GM19395 (cell line): ENCODE results near the gene RSPH10B2.
"Not testable (repeated sequence)": the region's sequence is repeated elsewhere in the genome, so short reads cannot be mapped to it uniquely, and the experiment has no call there.

Source experiments
- ATAC-seq: cut with Tn5 transposase; IDR thresholded peaks from one replicate; pipeline ENCODE4 v1.9.1; 2021; ENCODE audit warnings: mild to moderate bottlenecking, moderate library complexity; ENCODE audit not compliant: unreplicated experiment

RSPH10B2 gene

GRCh38 chr7:6753964-6754363 is at the start of gene RSPH10B2:
Gene RSPH10B2 (plus strand): TSS chr7:6754103. CDS start chr7:6757678, 3,575 bp downstream.
- ATAC-seq: not testable (repeated sequence)

DNA sequence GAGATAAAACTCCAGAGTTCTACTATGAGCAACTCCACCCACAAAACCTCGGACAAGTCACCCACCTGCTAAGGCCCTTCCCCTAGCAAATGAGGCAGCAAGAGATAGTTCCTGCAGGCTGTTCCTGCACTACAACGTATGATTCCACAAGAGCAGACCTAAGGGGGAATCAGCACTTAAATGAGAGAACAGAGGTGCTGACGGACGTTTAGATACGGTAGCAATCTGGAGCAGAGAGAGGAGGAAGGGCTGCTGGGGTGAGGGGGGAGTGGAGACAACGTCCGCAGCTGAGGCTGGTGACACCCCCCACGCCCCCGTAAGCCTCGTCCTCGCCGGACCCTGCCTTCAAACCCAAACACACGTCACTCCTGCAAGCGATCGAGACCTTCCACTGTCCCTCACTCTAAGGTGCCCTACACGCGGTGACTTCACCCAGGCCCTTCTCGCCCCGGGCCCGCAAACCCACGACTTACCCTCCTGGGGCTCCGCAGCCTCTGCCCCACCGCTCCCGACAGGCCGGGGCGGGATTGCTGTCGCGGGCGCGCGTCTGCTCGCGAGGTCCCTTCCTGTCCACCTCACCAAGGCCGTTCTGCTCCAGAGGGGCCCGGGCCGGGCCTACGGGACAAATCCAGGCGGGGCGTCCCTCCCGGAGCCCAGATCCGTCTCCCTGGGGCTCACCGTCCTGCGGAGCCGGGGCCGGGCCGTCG is 47.8 kb upstream of the RSPH10B2 start:
- ATAC-seq: peak; percentile 38

GRCh38 chr7:6706666-6707407 is 47.1 kb upstream of the RSPH10B2 start, which contains the start of gene ZNF12:
Gene ZNF12 (minus strand): TSS chr7:6706947. CDS start chr7:6705173, 1,774 bp downstream.
- peak; percentile 91 for ATAC-seq

- ATAC-seq: no peak
Observed at GRCh38 chr7:6708304-6708703, 45.6 kb upstream of the RSPH10B2 start.

DNA sequence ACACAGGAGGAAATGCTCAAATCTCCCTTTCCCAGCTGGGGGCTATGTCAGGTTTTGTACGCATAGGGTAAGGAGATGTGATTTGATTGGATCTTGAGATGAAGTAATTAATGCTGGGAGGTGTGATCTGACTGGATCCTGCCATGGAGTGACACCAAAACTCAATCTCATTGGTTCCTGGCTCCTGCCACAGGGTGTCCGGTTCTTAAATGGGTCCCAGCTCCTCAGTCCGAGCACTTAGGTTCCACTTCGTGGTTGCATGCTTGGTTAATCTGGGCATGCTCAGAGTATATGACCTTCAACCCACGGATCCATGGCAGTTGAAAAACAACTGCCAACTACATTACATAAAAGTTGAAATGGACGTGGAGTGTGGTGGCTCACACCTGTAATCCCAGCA is 44.1 kb upstream of the RSPH10B2 start:
- ATAC-seq: no peak

DNA sequence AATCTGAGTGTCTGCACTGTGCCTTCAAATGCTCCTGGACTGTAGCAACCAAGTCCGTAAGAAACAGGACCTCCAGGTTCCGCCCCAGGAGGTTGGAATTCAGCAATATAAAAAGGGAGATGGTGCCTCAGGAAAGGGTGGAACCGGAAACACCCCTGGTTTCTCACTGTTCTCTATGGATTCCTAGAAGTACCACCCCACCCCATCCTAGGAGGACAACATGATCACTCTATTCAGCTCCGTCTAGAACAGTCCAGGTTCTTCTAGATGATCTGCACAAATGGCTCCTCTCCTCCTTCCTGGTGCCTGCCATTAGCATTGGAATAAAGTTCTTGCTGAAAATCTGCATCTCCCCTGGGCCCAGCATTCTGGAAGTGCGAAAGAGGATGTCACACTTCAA is 39.5 kb upstream of the RSPH10B2 start:
- ATAC-seq: no peak

GRCh38 chr7:6715898-6716297 is 38.0 kb upstream of the RSPH10B2 start:
- not testable (repeated sequence) for ATAC-seq

DNA sequence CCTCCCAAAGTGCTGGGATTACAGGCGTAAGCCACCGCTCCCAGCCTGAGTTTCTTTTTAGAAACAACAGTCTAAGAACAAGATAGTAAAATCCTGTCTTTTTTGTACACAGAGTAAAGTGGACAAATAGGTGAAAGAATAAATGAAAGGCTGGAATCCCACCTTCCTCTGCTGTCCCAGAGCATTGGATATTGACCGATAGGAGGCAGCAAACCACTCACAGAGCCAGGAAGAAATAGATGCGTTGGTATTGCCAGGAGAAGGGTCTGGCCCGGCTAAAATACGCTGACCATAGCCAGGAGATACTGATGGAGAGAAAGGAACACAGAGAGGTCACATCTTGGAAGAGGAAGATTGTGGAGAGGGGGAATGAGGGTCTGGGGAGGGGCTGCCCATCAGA is 35.8 kb upstream of the RSPH10B2 start:
- no peak for ATAC-seq

DNA sequence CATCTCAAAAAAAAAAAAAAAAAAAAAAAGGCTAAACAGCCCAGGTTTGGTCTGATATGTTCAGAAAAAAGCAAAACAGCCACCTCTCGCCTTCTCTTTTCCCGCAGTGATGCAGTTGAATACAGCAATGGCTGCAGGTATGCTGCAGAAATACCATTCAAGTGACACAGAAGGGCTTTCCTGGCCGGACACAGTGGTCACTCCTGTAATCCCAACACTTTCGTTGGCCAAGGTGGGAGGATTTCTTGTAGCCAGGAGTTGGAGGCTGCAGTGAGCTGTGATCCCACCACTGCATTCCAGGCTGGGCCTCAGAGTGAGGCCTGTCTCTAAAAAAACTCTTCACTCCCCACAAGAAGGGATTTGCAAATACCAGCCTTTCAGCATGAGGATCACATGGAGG is 29.6 kb upstream of the RSPH10B2 start:
- ATAC-seq: not testable (repeated sequence)

GRCh38 chr7:6725003-6725402 is 28.9 kb upstream of the RSPH10B2 start:
- ATAC-seq: peak; percentile 79

DNA sequence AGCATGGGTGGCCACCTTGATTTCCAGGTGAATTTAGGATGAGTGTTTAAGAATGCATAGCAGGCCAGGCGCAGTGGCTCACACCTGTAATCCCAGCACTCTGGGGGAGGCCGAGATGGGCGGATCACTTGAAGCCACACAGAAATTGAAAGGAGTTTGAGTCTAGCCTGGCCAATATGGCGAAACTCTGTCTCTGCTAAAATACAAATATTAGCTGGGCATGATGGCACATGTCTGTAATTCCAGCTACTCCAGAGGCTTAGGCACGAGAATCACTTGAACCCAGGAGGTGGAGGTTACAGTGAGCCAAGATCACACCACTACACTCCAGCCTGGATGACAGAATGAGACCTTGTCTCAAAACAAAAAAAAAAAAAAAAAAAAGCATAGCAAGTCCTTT is 27.6 kb upstream of the RSPH10B2 start:
- not testable (repeated sequence) for ATAC-seq

- ATAC-seq: no peak
Observed at GRCh38 chr7:6727663-6728062, 26.2 kb upstream of the RSPH10B2 start.

DNA sequence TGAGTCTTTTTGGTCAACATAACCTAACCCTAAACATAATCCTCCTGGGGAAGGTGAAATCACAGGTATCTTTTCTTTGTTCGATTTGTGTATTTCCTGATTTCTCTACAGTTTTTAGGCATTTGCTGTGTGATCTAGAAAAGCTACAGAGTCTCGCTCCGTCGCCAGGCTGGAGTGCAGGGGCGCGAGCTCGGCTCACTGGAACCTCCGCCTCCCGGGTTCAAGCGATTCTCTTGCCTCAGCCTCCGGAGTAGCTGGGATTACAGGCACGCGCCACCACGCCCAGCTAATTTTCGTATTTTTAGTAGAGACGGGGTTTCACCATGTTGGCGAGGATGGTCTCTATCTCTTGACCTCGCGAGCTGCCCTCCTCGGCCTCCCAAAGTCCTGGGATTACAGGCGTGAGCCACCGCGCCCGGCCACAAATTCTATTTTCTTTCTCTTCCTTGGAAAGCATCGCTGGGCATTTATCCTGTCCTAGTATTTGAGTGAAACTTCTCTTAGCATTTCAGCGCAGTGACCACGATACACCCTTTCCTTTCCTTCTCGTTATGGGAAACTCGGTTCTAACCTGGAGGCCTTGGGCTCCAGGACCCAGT is 24.9 kb upstream of the RSPH10B2 start:
- ATAC-seq: not testable (repeated sequence)

GRCh38 chr7:6729492-6730342 is 24.2 kb upstream of the RSPH10B2 start:
- peak; percentile 93 for ATAC-seq

DNA sequence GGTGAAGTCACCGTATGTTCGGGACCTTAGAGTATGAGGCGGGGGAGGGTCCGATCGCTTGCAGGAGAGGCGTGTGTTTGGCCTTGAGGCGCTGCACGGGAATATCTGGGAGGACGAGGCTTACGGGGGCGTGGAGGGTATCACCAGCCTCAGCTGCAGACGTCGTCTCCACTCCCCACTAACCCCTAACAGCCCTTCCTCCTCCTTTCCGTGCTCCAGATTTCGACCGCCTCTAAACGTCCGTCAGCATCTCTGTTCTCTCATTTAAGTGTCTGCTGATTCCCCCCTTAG is 23.6 kb upstream of the RSPH10B2 start:
- ATAC-seq: no peak

GRCh38 chr7:6738415-6738814 is 15.5 kb upstream of the RSPH10B2 start:
- ATAC-seq: not testable (repeated sequence)

- ATAC-seq: not testable (repeated sequence)
Observed at GRCh38 chr7:6744410-6745100, 9.3 kb upstream of the RSPH10B2 start.

DNA sequence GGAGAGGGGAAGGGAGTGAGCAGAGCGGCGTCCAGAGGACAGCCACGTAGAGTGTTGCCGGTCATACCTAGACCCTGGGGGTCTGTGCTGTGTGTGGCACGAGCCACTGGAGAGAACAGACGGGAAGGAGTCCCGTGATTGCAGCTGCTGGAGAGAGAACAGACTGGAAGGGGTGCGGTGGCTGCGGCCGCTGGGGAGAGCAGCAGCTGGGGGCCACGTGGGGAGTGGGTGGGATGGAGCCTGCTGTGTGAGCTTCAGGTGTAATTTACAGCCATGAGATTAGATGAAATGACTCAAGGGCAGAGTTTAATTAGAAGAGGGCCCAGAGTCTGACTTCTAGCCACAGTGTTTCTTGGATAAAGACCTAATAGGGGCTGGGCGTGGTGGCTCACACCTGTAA is 4.6 kb upstream of the RSPH10B2 start:
- not testable (repeated sequence) for ATAC-seq

GRCh38 chr7:6750173-6750572 is 3.7 kb upstream of the RSPH10B2 start:
- not testable (repeated sequence) for ATAC-seq

DNA sequence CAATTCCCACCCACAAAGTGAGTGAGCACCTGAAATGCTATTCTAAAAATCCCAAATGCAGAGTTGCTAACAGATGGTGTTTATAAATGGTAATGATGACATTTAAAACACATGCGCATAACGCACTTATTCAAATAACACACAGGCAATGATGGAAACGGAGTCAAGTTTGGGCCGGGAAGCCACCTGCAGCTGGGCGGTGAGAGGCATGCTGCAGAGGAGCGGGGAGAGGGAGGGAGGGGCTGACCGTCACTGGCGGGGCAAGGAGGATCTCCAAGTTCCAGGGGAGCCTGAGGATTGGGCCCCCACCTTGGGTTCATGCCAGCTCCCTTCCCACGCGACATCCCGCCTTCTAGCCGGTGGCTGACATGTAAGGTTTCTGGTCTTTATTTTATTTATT is 7.3 kb downstream of the RSPH10B2 start:
- ATAC-seq: not testable (repeated sequence)
